ENCODE results near the gene DCST2. TPM values are rescaled to one million over a fixed set of nuclear protein-coding genes. Genes with fewer than 3 reads are reported as not detected.

DCST2 gene
- total and polyA plus RNA-seq, 2 of the 8 experiments (the other 6 are each of a cell fraction or from before 2014, with no cell fraction given): 0.43 to 2.1 TPM

GRCh38 chr1:155051777-155052398 is 18.3 kb upstream of the DCST2 start:
- no peaks in the 10 kb centered on the region for H3K79me2 ChIP-seq (ENCODE audit: control insufficient read depth in 1 of 2, insufficient read depth in 2 of 2, low read length in 2 of 2)
- no peak overlapping the region for H4K8ac ChIP-seq (ENCODE audit: extremely low read depth, insufficient read depth, low read length)
- H3K27ac ChIP-seq (ENCODE audit: low read depth, low read length): no peak overlapping the region
- H3K9ac ChIP-seq (replicated peaks in 1 of 4; ENCODE audit: extremely low read depth in 1 of 4, low read depth in 3 of 4, low read length in 3 of 4): peak overlapping the region in 1 of 4 experiments; percentile 20; a peak in 2 of 7 replicates
- H4K5ac ChIP-seq (ENCODE audit: insufficient read length, low read depth, low read length): no peak overlapping the region
- H3K4ac ChIP-seq (replicated peaks; ENCODE audit: insufficient read length, low read depth, low read length): no peak overlapping the region
- no peak overlapping the region for H3K18ac ChIP-seq (ENCODE audit: extremely low read depth, low read length)
- no peak overlapping the region for H3K56ac ChIP-seq (replicated peaks; ENCODE audit: insufficient read length, low read depth, low read length)
- ChIA-PET CTCF (ENCODE audit: partially characterized antibody) (interaction anchor here (0.9 to 33.9 kb wide), 10 partner anchors 1 to 139 kb away, joined by 3 to 907 read pairs (median 6); partner anchors contain the start of genes ADAM15, EFNA3, EFNA4 and SHC1), POLR2A (ENCODE audit: partially characterized antibody) (interaction anchor here (0.9 to 2.6 kb wide), 14 partner anchors 9 to 96 kb away, joined by 3 to 9 read pairs (median 4); partner anchors contain the start of genes EFNA4, LENEP, PBXIP1 and PYGO2)
- no peak overlapping the region for H2AK5ac ChIP-seq (ENCODE audit: low read depth, low read length)
- H2BK12ac ChIP-seq (ENCODE audit: low read depth, low read length): no peak overlapping the region
- no peak overlapping the region for H2BK120ac ChIP-seq (replicated peaks; ENCODE audit: low read depth, low read length)
- no peak overlapping the region for H2BK20ac ChIP-seq (ENCODE audit: low read length)
- H2BK5ac ChIP-seq (ENCODE audit: low read depth, low read length): no peak overlapping the region
- H3K36me3 ChIP-seq (ENCODE audit: control insufficient read depth in 2 of 4, insufficient read depth in 4 of 4, low read length in 3 of 4): peaks cover 0 to 3% (median 0%) of the 10 kb centered on the region in 4 experiments; a peak in 1 of 8 replicates
- H3K23me2 ChIP-seq (ENCODE audit: low read depth, low read length): peaks cover 16% of the 10 kb centered on the region
- H3K14ac ChIP-seq (ENCODE audit: insufficient read length): no peak overlapping the region
- H3K23ac ChIP-seq (ENCODE audit: insufficient read length): no peak overlapping the region
- no peak overlapping the region for H4K91ac ChIP-seq (replicated peaks; ENCODE audit: insufficient read length, low read length)
- peak overlapping the region; percentile 42 to 96 for H3K4me2 ChIP-seq (ENCODE audit: insufficient read depth in 1 of 2, low read depth in 2 of 2, low read length in 2 of 2)
- TF ChIP-seq EZH2 (IDR thresholded peaks at IDR 0.05; ENCODE audit: low read depth, low read length, severe bottlenecking) (peak; percentile 13), POLR2A (IDR thresholded peaks at IDR 0.05; ENCODE audit: control extremely low read depth in 1 of 2, low read depth in 2 of 2, low read length in 2 of 2) (no peak), ASH2L (IDR thresholded peaks at IDR 0.05; ENCODE audit: low read length) (peak; percentile 15)
- H3K4me1 ChIP-seq (replicated peaks in 1 of 4; ENCODE audit: control insufficient read depth in 3 of 4, insufficient read depth in 4 of 4, low read length in 3 of 4): peaks cover 4 to 24% (median 10%) of the 10 kb centered on the region in 4 experiments; a peak in 6 of 7 replicates
- H2AFZ ChIP-seq (ENCODE audit: low read length): no peak overlapping the region
- no peaks in the 10 kb centered on the region for H3K9me3 ChIP-seq (ENCODE audit: insufficient read depth in 2 of 2, low read depth in 1 of 2, low read length in 1 of 2)
- DNase-seq (ENCODE audit: low read depth in 1 of 2, low spot score in 2 of 2): no peak
- 4% methylated on average over 12 of the region's 27 CpGs; no CpG with 5 or more reads in 1 of the 2 experiments for WGBS, 2 experiments (ENCODE audit: extremely low coverage in 1 of 2, insufficient coverage in 1 of 2, insufficient read length in 1 of 2, insufficient replicate concordance in 2 of 2, low coverage in 1 of 2, low lambda C conversion rate in 2 of 2, missing lambda C conversion rate in 1 of 2)
- no peaks in the 10 kb centered on the region for H3K79me1 ChIP-seq (ENCODE audit: low read depth, low read length)
- 0 out of 2 replicates have a peak overlapping the region, but pooled peaks have one; percentile 46 for H2BK15ac ChIP-seq (ENCODE audit: low read length)
- FAIRE-seq: no peak
- peaks cover 2 to 7% of the 10 kb centered on the region in 2 experiments for H4K20me1 ChIP-seq (replicated peaks in 1 of 2; ENCODE audit: control insufficient read depth in 1 of 2, insufficient read depth in 2 of 2, low read length in 2 of 2)
- peaks cover 0 to 18% (median 12%) of the 10 kb centered on the region in 4 experiments; a peak in 5 of 7 replicates for H3K27me3 ChIP-seq (replicated peaks in 1 of 4; ENCODE audit: control insufficient read depth in 3 of 4, extremely low read depth in 1 of 4, insufficient read depth in 3 of 4, low read length in 3 of 4)
- H3K4me3 ChIP-seq (ENCODE audit: extremely low read depth in 1 of 4, insufficient read depth in 2 of 4, low read depth in 3 of 4, low read length in 4 of 4): peak overlapping the region; percentile 32 to 76 (median 55)

Data from H1 (cell line).